NCI-H187 (cell line): ENCODE results near the gene INSC.

ENCODE experiments used
- DNase-seq, 2 experiments: peaks; one replicate each; lab custom pipeline; 2025; lab: John Stamatoyannopoulos, UW

INSC gene

DNA sequence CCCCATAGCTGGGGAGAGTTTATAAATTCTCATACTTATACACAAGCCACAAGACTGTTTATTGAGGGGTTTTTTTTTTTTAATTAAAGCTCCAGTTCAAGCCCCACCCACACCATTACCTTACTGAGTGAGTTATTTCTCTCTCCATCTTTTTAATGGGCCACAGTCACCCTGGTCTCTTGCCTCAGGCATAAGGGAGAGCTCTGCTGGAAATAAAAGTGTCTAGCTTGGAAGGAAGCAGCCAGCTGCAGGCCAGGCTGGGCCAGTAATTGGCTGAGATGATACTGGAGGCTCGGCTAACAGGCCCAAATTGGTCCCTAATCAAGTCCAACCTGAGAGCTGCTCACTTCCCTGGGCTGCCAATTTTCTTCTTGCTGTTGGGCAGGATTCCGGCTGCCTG lies 174.1 kb downstream of the INSC start:
- DNase-seq, result no peak

DNA sequence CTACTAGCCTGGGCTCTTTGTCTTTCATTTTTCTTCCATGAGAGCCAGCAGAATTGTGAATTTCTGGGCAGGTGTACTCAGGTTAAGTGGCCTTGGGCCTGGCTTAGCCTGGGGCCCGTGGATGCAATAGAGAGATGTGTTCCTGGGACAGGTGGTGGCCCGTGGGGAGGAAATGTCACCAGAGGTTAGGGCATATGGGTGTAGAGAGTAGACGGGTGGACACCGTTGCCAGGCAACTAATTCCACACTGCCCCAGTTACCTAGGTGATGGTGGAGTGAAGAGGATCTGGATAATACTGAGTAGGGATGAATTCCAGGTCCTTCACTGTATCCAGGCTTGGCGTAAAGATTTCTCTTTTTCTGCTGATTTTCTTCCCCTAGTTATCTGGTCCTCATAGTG lies 175.0 kb downstream of the INSC start:
- DNase-seq, result no peak

DNA sequence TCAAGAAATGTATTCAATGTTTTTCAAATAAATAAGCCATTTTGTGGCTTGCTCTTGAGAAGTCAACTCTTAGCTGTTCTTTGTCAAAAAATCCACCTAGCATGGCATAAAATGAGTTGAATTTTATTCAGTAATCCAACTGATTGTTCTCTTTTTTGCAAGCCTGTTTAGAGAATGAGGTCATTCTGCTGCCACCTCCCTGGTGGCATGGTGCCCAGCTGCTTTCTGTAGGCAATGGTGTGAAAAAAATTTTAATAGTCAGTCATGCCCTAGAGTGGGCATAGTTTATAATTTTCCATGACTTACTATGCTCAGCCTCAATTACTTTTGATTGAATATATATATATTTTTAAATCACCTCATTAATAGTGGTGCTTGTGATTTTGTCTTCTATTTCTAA lies 177.2 kb downstream of the INSC start:
- DNase-seq, result no peak

DNA sequence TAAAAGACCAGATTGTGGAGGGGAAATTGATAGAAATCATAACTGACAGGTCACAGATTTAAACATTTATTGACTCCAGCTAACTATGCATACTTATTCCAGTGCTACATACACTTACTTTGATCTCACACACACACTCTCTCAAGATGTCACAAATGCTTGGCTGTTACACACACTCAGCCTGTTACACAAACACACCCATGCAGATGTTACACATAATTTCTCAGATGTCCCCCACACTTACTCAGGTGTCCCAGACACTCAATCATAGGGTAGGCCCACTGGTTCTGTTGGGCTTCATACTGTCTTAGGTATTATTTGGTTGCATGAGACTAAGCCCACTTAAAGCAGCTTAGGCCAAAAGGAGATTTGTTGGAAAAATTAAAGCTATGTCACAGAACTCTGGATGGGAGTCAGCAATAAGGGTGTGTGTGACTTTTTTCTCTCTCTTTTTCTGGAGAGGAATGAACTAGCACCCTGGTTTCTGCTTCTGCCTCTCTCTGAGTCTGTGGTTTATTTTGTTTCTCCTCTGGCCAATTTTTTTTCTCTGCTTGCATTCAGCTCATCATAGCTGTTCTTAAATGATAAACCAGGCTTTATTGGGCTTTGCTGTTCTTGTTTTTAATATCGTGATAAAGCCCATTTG lies 179.4 kb downstream of the INSC start:
- DNase-seq, result no peak

DNA sequence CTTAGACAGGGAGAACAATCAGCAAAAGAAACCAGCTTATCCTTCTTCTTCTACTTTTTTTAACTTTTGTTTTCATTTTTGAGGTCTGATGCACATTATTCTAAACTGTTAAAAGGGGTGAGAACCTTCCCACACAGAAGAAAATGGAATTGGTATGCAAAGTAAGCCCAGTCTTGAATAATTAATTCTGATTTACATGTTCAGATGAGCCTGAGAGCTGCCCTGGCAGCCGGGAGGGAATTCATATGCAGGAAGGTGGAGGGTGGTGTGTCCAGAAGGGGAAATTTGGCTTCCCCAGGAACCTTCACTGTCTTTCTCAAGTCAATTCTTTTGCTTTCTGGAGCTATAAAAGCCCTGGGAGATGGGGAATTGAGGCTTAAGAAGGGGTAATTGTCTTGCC lies 181.0 kb downstream of the INSC start:
- DNase-seq, result no peak
